Astrocyte of the cerebellum (primary cell): ENCODE results near the gene RNF186.

Source experiments
- DNase-seq: peaks from one replicate; pipeline ENCODE4 v3.0.0-alpha.2; 2011; ENCODE audit warnings: low read depth
- H3K4me3 ChIP-seq: 2 replicates; pipeline ENCODE4 v1.5.1; 2011; ENCODE audit warnings: mild to moderate bottlenecking, low read depth, low read length, moderate library complexity
- CTCF ChIP-seq: IDR thresholded peaks from 2 replicates; pipeline ENCODE4 v1.5.1; 2012; ENCODE audit warnings: low read length, low read depth, moderate library complexity, mild to moderate bottlenecking; ENCODE audit errors: missing control alignments
- in situ Hi-C: cut with HindIII; loops from 2 replicates; pipeline ENCODE4 v1.10.0; 2017; ENCODE audit warnings: low sequenced_read_pairs

The RNF186 gene

GRCh38 chr1:19773485-19773884 lies 41.6 kb downstream of the RNF186 start:
- H3K4me3 ChIP-seq: no peak overlapping the region
- in situ Hi-C loops: no loop called here
- DNase-seq: no peak
- TF ChIP-seq CTCF: no peak

DNA sequence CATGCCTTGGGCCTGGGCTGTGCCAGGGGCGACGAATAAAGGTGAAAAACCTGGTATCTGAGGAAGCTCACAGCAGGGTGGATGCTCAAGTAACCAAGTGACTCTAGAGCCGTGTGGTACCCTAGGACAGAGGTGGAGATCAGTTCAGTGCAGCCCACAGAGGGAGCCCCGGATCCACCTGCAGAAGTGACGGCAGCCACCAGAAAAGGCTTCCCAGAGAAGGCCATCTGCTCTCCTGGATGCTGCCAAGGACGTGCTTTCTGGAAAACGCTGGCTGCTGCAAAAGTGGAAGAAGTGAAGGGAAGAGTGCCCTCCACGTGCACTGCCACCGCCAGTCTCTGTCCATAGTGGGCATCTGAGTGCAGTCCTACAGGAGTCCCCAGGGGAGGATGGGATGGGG lies 43.0 kb downstream of the RNF186 start:
- H3K4me3 ChIP-seq: no peak overlapping the region
- in situ Hi-C loops: no loop called here
- no peak for DNase-seq
- TF ChIP-seq CTCF: no peak

GRCh38 chr1:19771350-19771749 lies 43.7 kb downstream of the RNF186 start:
- no peak for DNase-seq
- H3K4me3 ChIP-seq: no peak overlapping the region
- in situ Hi-C loops: no loop called here

DNA sequence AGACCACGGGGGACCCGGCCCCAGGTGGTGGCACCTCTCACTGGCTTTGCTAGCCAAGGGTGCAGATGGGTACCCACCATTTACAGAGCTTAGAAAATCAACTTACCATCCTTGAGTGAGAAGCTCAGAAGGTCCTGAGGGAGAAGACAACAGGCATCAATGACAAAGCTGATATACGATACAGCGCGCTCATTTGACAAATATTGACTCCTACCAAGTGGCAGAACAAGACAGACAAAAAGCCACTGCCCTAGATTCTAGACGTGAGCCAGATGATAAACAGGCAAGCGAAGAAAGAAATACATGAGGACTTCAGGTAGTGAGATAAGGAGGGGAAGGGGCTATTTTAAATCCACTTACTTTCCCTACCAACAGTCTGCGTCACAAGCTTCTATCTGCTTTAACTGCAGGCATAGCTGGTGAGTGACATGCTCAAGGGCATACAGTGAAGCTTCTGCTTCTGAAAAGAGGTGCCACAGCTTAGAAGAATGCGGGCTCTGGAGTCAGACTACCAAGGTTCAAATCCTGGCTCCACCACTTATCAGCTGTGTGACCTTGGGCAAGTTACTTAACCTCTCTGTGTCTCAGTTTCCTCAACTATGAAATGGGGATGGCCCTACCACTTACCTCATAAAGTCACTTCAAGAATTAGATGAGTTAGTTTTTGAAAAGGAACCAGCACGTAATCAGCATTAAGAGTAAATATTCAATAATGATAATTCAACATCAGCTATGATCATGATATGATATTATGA lies 44.5 kb downstream of the RNF186 start:
- TF ChIP-seq CTCF: no peak
- H3K4me3 ChIP-seq: no peak overlapping the region
- in situ Hi-C loops: no loop called here
- no peak for DNase-seq

More at GRCh38 chr1:19771350-19771749, 43.7 kb downstream of the RNF186 start:
- no peak for TF ChIP-seq CTCF

- TF ChIP-seq CTCF: no peak
- DNase-seq: no peak
- in situ Hi-C loops: no loop called here
- no peak overlapping the region for H3K4me3 ChIP-seq
Observed at GRCh38 chr1:19769211-19769932, 45.7 kb downstream of the RNF186 start.

GRCh38 chr1:19768353-19769210 lies 46.5 kb downstream of the RNF186 start:
- no peak overlapping the region for H3K4me3 ChIP-seq
- in situ Hi-C loops: no loop called here
- no peak for DNase-seq
- TF ChIP-seq CTCF: no peak
